ENCODE results near the gene LMF2.

The LMF2 gene

DNA sequence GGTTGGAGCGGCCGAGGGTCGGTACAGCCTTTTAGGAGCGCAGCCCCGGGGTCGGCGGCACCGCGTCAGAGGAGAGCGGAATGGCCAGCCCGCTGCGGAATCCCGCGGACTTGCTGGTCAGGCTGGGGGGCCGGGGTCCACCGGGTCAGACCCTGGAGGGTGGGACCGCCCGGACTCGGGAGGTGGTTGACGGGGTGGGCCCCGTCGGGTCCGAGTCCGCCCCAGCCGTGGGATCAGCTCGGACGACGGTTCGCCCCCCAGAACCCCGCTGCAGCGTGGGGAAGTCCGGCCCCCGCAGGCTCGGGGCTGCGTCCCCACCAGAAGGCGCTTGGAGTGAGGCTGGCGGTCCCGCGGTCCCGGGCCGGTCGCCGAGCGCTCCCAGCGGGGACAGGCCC, 26.5 kb downstream of the LMF2 start:
- Histone ChIP-seq H3K4me1 (ENCODE audit: control insufficient read depth, insufficient read depth, low read length) (no peaks in the 10 kb centered on the region), H3K27ac (ENCODE audit: low read length) (no peak overlapping the region), H3K27me3 (ENCODE audit: control insufficient read depth, insufficient read depth, low read length) (peaks cover 4% of the 10 kb centered on the region; the same call in 1 of the 2 replicates), H3K9me3 (ENCODE audit: control insufficient read depth, insufficient read depth, low read length) (no peaks in the 10 kb centered on the region), H3K36me3 (ENCODE audit: control insufficient read depth, insufficient read depth, low read length) (peaks cover 3% of the 10 kb centered on the region; the same call in 1 of the 2 replicates), H3K4me3 (ENCODE audit: low read length) (peak overlapping the region; percentile 83)
- WGBS (ENCODE audit: insufficient coverage, insufficient read length), result no CpG with 5 or more reads among the region's 45 CpGs
- no peak for DNase-seq (ENCODE audit: low read depth, low spot score)

DNA sequence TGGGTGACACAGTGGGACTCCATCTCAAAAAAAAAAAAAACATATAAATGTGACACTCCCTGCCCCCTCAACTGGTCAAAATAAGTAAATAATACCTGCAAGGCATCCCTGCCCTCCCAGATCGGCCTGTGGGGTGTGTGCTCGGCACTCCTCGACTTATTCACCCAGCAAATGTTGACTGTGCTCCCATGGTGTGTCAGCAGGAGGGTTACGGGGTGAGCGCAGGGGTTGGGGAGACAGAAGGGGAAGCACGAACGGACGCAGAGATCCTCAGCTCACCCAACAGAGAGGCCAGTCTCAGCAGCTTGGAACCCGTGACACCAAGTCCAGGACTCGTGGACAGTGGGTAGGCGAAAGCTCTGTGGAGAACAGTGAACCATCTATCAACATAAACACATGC, 27.8 kb downstream of the LMF2 start:
- WGBS (ENCODE audit: insufficient coverage, insufficient read length), result no CpG with 5 or more reads among the region's 11 CpGs
- no peak overlapping the region for H3K4me3 ChIP-seq (ENCODE audit: low read length)
- H3K27ac ChIP-seq (ENCODE audit: low read length), result no peak overlapping the region
- peaks cover 4% of the 10 kb centered on the region; the same call in 1 of the 2 replicates for H3K27me3 ChIP-seq (ENCODE audit: control insufficient read depth, insufficient read depth, low read length)
- H3K9me3 ChIP-seq (ENCODE audit: control insufficient read depth, insufficient read depth, low read length), result no peaks in the 10 kb centered on the region
- no peak for DNase-seq (ENCODE audit: low read depth, low spot score)
- H3K4me1 ChIP-seq (ENCODE audit: control insufficient read depth, insufficient read depth, low read length), result 0 out of 2 replicates have a peak, but pooled peaks cover 1% of the 10 kb centered on the region
- peaks cover 3% of the 10 kb centered on the region; the same call in 1 of the 2 replicates for H3K36me3 ChIP-seq (ENCODE audit: control insufficient read depth, insufficient read depth, low read length)

- peaks cover 4% of the 10 kb centered on the region; the same call in 1 of the 2 replicates for H3K27me3 ChIP-seq (ENCODE audit: control insufficient read depth, insufficient read depth, low read length)
- H3K4me1 ChIP-seq (ENCODE audit: control insufficient read depth, insufficient read depth, low read length), result peaks cover 3% of the 10 kb centered on the region; the same call in 1 of the 2 replicates
- H3K9me3 ChIP-seq (ENCODE audit: control insufficient read depth, insufficient read depth, low read length), result no peaks in the 10 kb centered on the region
- DNase-seq (ENCODE audit: low read depth, low spot score), result no peak
- no peak overlapping the region for H3K27ac ChIP-seq (ENCODE audit: low read length)
- H3K36me3 ChIP-seq (ENCODE audit: control insufficient read depth, insufficient read depth, low read length), result peaks cover 3% of the 10 kb centered on the region; the same call in 1 of the 2 replicates
- no peak overlapping the region for H3K4me3 ChIP-seq (ENCODE audit: low read length)
- no CpG with 5 or more reads among the region's 12 CpGs for WGBS (ENCODE audit: insufficient coverage, insufficient read length)
These were observed 29.6 kb downstream of the LMF2 start for GRCh38 chr22:50477923-50478322.

DNA sequence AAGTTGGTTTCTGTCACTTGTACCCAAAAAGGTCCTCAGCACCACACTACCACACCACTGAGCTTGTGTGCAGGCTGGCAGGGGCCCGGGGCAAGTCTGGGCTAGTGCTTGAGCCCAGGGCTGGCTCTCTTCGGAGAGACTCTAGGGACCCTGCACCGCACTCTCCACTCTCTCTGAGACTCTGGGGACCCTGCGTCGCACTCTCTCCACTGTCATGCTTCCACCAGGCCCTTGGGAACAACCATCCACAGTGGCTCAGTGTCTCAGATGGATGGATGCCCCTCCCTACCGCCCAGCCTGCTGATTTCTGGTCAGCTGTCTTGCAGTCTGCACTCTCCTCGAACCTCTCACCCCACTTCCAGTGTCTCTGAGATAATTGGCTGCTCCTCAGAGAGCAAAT, 30.6 kb downstream of the LMF2 start:
- Histone ChIP-seq H3K27ac (ENCODE audit: low read length) (no peak overlapping the region), H3K36me3 (ENCODE audit: control insufficient read depth, insufficient read depth, low read length) (no peaks in the 10 kb centered on the region), H3K4me1 (ENCODE audit: control insufficient read depth, insufficient read depth, low read length) (peaks cover 3% of the 10 kb centered on the region; the same call in 1 of the 2 replicates), H3K9me3 (ENCODE audit: control insufficient read depth, insufficient read depth, low read length) (no peaks in the 10 kb centered on the region), H3K27me3 (ENCODE audit: control insufficient read depth, insufficient read depth, low read length) (peaks cover 4% of the 10 kb centered on the region; the same call in 1 of the 2 replicates), H3K4me3 (ENCODE audit: low read length) (no peak overlapping the region)
- DNase-seq (ENCODE audit: low read depth, low spot score), result no peak
- no CpG with 5 or more reads among the region's 7 CpGs for WGBS (ENCODE audit: insufficient coverage, insufficient read length)

DNA sequence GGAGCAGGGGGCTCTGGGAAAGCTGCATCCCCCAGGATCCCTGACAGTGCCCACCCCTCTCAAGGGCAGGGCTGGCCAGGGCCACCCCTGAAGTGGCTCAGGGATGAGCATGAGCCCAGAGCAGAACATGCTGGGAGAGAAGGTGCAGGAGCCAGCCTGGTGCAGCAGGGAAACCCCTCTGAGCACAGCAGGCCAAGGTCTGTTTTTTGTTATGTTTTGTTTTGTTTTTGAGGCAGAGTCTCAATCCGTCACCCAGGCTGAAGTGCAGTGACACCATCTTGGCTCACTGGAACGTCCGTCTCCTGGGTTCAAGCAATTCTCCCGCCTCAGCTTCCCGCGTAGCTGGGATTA, 31.9 kb downstream of the LMF2 start:
- peaks cover 3% of the 10 kb centered on the region; the same call in 1 of the 2 replicates for H3K4me1 ChIP-seq (ENCODE audit: control insufficient read depth, insufficient read depth, low read length)
- no peaks in the 10 kb centered on the region for H3K36me3 ChIP-seq (ENCODE audit: control insufficient read depth, insufficient read depth, low read length)
- H3K4me3 ChIP-seq (ENCODE audit: low read length), result no peak overlapping the region
- no peak for DNase-seq (ENCODE audit: low read depth, low spot score)
- no peak overlapping the region for H3K27ac ChIP-seq (ENCODE audit: low read length)
- no CpG with 5 or more reads among the region's 6 CpGs for WGBS (ENCODE audit: insufficient coverage, insufficient read length)
- H3K27me3 ChIP-seq (ENCODE audit: control insufficient read depth, insufficient read depth, low read length), result peaks cover 4% of the 10 kb centered on the region; the same call in 1 of the 2 replicates
- H3K9me3 ChIP-seq (ENCODE audit: control insufficient read depth, insufficient read depth, low read length), result no peaks in the 10 kb centered on the region

GRCh38 chr22:50474710-50475651, 32.5 kb downstream of the LMF2 start, which contains the start of gene SBF1:
TSS of gene SBF1 (minus strand) at chr22:50475035. CDS start at chr22:50474840, 195 bp downstream.
- Histone ChIP-seq H3K9me3 (ENCODE audit: control insufficient read depth, insufficient read depth, low read length) (no peaks in the 10 kb centered on the region), H3K27me3 (ENCODE audit: control insufficient read depth, insufficient read depth, low read length) (no peaks in the 10 kb centered on the region; the same call in 1 of the 2 replicates), H3K4me1 (ENCODE audit: control insufficient read depth, insufficient read depth, low read length) (peaks cover 9% of the 10 kb centered on the region), H3K4me3 (ENCODE audit: low read length) (peak within 1 kb of the TSS; percentile 87), H3K27ac (ENCODE audit: low read length) (no peak within 1 kb of the TSS), H3K36me3 (ENCODE audit: control insufficient read depth, insufficient read depth, low read length) (no peaks in the 10 kb centered on the region)
- DNase-seq (ENCODE audit: low read depth, low spot score), result peak; percentile 72
- no CpG with 5 or more reads among the region's 97 CpGs for WGBS (ENCODE audit: insufficient coverage, insufficient read length)

DNA sequence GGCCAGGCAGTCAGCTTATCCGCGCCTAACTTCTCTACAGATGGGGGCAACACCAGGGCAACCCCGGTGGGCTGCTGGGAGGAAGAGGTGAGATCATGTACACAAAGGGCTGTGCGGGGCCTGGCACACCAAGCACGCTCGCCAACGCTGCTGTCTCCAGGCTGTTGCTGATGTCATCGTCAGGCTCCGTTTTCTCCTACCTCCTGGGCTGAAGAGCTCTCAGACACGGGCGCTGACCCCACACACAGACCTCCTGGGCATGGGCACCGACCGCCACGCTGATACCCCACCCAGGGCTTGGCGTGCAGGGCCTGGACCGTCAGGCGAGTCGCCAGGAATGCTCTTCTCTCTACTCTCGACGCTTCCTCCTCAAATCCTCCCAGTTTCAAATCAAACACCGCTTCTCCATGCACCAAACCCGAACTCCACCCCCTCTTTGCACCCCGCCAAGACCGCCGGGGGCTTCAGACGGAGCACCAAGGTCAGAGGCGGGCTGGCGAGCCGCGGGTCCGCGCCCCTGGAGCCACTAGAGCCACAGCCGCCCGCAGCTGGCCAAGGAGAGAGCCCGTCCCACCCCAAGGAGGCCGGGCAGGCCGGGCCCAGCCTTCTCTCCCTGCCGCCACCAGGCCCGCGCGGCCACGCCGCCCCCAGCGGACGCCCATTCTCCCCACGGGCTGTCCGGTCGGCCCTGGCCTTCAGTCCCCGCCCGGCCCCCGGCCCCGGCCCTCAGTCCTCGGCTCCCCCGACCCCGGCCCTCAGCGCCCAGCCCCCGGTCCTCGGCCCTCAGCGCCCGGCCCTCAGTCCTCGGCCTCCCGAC, 33.4 kb downstream of the LMF2 start:
- H3K27ac ChIP-seq (ENCODE audit: low read length), result no peak overlapping the region
- peak overlapping the region; percentile 87 for H3K4me3 ChIP-seq (ENCODE audit: low read length)
- no peaks in the 10 kb centered on the region for H3K36me3 ChIP-seq (ENCODE audit: control insufficient read depth, insufficient read depth, low read length)
- H3K27me3 ChIP-seq (ENCODE audit: control insufficient read depth, insufficient read depth, low read length), result no peaks in the 10 kb centered on the region
- no CpG with 5 or more reads among the region's 62 CpGs for WGBS (ENCODE audit: insufficient coverage, insufficient read length)
- peaks cover 9% of the 10 kb centered on the region for H3K4me1 ChIP-seq (ENCODE audit: control insufficient read depth, insufficient read depth, low read length)
- DNase-seq (ENCODE audit: low read depth, low spot score), result no peak
- no peaks in the 10 kb centered on the region for H3K9me3 ChIP-seq (ENCODE audit: control insufficient read depth, insufficient read depth, low read length)

DNA sequence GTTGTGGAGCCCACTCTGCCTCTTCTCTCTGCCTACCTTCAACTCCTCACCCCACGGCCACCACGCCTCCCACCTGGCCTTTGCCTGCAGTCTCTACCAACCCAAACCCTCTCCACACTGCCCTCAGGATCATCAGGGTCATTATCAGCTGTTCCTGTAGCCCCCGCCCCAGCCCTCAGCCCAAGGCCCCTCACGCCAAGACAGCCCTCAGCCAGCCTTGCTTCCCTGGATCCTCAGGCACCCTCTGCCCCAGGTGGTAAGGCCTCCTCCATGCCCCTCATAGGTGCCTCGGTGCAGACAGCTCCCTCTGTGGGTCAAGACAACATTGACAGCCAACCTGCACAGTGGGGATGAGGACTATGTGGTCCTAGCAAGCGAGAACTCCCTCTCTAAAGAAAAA, 34.4 kb downstream of the LMF2 start:
- Histone ChIP-seq H3K36me3 (ENCODE audit: control insufficient read depth, insufficient read depth, low read length) (no peaks in the 10 kb centered on the region; the same call in 1 of the 2 replicates), H3K9me3 (ENCODE audit: control insufficient read depth, insufficient read depth, low read length) (no peaks in the 10 kb centered on the region), H3K4me3 (ENCODE audit: low read length) (no peak overlapping the region), H3K4me1 (ENCODE audit: control insufficient read depth, insufficient read depth, low read length) (peaks cover 9% of the 10 kb centered on the region), H3K27ac (ENCODE audit: low read length) (no peak overlapping the region), H3K27me3 (ENCODE audit: control insufficient read depth, insufficient read depth, low read length) (no peaks in the 10 kb centered on the region)
- no CpG with 5 or more reads among the region's 6 CpGs for WGBS (ENCODE audit: insufficient coverage, insufficient read length)
- DNase-seq (ENCODE audit: low read depth, low spot score), result no peak

DNA sequence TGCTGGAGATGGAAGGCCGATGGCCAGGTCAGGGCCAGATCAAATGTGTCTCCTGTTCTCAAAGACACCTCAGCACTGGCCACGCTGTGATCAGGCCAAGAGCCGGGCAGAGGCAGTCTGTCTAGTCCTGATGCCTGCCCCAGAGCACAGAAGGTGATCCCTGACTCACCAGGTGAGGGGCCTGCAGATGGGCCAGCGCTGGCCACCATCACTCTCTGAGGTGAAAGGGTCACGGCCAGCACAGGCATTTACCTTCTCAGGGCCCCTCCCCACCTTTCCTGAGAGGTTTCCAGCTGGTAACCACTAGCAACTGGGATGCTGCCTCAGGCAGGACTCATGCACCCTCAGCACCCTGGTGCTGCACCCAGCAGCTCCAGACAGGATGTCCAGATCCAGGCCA, 35.5 kb downstream of the LMF2 start:
- H3K27ac ChIP-seq (ENCODE audit: low read length), result no peak overlapping the region
- peaks cover 9% of the 10 kb centered on the region for H3K4me1 ChIP-seq (ENCODE audit: control insufficient read depth, insufficient read depth, low read length)
- no peaks in the 10 kb centered on the region for H3K27me3 ChIP-seq (ENCODE audit: control insufficient read depth, insufficient read depth, low read length)
- H3K9me3 ChIP-seq (ENCODE audit: control insufficient read depth, insufficient read depth, low read length), result no peaks in the 10 kb centered on the region
- no peak overlapping the region for H3K4me3 ChIP-seq (ENCODE audit: low read length)
- H3K36me3 ChIP-seq (ENCODE audit: control insufficient read depth, insufficient read depth, low read length), result peaks cover 10% of the 10 kb centered on the region
- no CpG with 5 or more reads among the region's 5 CpGs for WGBS (ENCODE audit: insufficient coverage, insufficient read length)
- DNase-seq (ENCODE audit: low read depth, low spot score), result no peak

DNA sequence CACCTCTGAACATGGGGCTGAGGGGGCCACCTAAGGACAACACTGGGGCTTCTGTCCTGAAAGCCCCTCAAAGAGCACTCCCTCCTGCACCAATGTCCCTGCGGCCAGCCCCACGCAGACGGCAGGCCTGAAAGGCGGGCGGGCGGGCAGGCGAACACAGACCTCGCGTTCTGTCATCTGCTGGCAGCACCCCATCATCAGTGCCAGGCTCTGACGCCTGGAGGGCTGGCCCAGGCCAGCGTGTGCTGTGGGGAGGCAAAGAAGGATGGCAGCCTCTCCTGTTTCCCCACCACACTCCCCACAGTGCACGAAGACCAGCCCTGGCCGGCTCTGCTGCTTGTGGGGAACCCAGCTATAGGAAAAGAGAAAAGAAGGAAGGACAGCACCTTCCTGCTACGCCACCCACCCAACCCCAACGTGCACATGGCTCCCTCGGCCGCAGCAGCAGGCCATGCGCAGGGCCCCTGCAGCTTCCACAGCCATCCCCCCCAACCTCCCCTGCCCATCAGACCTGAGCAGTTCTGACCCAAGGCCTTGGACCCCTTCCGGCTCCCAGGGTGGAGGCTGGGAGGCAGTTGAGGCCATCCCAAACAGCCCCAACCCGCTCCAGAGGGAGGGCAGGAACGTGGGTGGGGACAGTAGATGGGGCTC, 36.2 kb downstream of the LMF2 start:
- Histone ChIP-seq H3K4me1 (ENCODE audit: control insufficient read depth, insufficient read depth, low read length) (peaks cover 9% of the 10 kb centered on the region), H3K9me3 (ENCODE audit: control insufficient read depth, insufficient read depth, low read length) (no peaks in the 10 kb centered on the region), H3K27me3 (ENCODE audit: control insufficient read depth, insufficient read depth, low read length) (no peaks in the 10 kb centered on the region), H3K4me3 (ENCODE audit: low read length) (no peak overlapping the region), H3K36me3 (ENCODE audit: control insufficient read depth, insufficient read depth, low read length) (peaks cover 17% of the 10 kb centered on the region), H3K27ac (ENCODE audit: low read length) (no peak overlapping the region)
- DNase-seq (ENCODE audit: low read depth, low spot score), result no peak
- WGBS (ENCODE audit: insufficient coverage, insufficient read length), result no CpG with 5 or more reads among the region's 21 CpGs

Measured in iPS DF 6.9 (cell line).